GM18517 (cell line): ENCODE results near the gene SSC5D.

Experiments
- ATAC-seq: cut with Tn5 transposase; IDR thresholded peaks from one replicate; pipeline ENCODE4 v1.9.1; 2021; ENCODE audit warnings: mild to moderate bottlenecking, moderate library complexity; ENCODE audit not compliant: unreplicated experiment

SSC5D gene

DNA sequence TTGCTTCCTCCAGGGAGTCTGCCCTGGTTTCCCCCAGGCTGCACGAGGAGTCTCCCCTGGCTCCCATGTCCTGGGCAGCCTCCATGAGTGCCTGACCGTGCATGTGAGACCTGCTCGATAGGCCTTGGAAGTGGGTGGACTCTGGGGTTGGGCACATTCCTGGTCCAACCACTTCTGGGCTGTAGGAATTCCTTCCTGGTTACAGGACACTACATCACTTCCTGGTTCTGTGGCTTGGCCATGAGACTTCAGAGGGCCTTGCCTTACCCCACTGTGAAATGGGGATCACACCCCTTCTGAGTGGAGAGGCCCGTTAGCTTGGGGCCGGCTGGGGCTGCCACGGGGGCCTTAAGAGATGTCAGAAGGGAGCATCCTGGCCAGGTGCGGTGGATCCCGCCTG is 15.8 kb upstream of the SSC5D start:
- ATAC-seq = no peak

DNA sequence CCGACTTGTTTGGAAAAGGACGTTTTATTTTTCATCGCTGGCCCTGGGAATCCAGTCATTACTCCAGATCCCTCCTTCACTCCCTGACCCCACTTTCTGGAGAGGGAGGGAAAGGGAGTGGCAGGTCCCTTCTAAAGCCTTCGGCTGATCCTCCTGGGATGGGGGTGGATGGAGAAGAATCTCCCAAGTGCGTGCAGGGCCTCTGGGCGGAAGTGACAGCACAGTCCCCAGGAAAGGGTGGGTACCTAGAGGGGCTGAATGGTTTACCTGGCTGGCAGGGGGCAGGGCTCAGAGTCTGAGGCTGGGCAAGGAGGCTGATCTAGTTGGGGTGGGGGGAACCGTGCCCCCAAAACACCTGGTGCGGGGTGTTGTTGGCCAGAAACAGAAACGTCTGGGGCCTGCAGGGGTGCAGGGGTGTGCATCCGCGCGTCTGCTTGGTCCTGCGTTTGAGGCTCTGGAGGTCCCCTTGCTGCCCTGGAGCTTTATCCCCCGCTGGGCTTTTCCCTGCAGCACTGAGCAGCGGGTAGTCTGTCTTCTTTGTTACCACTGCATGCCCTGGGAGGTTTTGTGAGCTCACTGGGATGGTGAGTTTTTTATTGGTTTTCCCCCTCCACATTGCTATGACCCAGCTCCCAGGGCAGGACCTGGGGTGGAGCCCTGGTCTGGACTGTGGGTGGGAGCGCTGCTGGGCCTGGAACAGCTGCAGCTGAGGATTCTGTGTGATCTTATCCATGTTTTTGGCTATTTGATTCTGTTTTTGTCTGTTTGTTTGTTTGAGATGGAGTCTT is 14.8 kb upstream of the SSC5D start:
- no peak for ATAC-seq

DNA sequence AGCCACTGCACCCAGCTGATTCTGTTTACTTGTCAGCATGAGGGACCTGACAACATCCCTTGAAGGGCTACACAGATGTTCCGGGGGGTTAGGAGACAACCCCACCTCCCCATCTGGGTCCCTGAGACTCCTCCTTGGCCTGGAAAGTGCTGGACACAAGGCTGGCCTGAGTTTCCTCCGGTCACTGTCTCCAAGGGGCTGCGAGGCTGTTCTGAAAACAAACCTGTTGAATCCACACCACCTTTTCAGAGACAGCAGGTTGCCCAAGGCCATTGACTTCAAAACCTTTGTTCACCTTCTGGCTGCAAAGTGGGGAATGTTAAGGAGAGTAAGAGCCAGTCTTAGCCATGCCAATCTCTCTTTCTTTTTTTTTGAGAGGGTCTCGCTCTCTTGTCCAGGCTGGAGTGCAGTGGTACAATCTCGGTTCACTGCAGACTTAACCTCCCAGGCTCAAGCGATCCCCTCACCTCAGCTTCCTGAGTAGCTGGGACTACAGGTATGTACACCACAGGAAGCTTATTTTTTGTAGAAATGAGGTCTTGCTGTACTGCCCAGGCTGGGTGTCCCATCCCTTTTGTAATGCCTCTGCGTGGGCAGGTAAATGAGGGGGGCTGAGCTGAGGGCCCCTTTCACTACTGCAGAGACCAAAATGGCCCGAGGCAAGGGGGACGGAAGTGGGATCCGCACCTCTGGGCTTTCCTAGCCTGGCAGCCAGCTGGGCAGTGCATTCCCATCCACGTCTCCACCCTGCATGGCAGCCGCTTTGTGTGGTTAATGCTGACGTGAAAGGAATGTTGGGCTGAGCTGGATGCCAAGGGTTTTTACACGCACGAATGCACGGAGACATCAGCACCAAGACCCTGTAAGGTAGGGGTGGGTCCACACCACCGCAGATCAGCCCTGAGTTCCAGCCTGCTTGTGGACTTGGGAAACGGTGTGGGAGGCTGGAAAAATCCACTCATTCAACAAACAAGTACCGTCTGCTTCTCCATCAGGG is 13.7 kb upstream of the SSC5D start:
- no peak for ATAC-seq

DNA sequence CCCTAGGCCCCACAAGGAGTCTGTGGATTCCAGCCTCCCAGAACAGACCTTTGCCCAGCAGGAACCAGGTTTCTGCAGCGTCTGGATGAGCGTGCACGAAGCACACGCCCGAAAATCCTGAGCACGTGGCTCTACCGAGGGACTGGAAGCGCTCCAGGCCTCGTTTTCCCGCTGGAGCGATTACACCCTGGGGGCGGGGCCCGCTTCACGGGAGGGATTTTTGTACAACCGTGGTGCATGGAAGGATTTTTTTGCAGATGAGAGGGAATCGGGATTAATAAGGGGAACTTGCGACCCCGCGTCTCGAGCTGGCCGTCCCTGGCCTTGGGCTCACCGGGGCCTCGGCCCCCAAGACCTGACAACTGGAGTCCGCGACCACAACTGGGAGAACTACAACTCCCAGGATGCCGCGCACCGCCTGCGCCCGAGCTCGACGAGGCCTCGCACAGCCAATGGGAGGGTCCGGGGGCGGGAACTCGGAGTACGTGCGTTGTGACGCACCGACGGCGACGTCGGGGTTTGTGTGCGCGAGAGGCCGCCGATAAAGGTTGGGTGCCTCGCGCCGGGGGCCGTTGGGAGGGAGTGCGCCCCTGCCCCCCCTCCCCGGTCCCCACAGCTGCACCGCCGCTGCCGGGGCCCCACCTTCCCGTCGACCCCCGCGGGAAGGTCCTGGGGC is 12.0 kb upstream of the SSC5D start, which contains the start of gene ZNF628:
TSS of gene ZNF628 (plus strand) at position 518 of the 676 bp plus-strand sequence. CDS start 3,294 bp downstream, outside the sequence.
- ATAC-seq = peak; percentile 79

DNA sequence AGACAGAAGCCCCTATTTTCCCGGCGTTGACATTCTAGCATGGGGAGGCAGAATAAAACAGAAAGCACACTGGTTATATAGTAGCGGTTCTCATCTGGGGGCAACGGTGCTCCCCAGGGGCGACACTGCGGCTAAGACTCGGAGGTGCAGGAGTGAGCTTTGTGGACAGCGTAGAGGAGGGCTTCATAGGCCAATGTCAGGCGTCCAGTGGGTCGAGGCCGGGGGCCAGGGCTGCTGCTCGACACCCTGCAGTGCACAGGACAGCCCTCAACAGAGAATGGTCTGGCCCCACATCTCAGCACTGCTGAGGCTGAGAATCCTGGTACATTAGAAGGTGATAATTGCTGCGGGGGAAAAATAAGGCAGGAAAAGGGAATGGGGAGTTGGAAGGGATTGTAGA is 10.3 kb upstream of the SSC5D start:
- ATAC-seq = no peak

DNA sequence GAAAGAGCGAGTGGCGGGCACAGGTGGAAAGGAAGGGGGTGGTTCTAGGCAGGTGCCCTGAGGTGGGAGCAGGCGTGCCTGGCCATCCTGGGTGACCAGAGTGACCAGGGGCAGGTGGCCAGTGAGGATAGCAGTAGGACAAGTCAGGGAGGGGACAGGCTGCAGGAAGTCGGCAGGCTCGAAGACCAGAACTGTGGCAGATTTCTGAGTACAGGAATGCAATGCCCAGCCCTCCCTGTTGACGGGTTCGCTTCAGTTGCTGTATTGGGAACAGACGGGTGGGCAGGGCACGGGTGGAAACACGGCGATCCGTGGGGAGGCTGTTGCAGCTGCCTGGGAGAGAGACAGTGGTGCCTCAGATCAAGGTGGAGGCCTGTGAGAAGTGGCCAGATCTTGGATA is 9.9 kb upstream of the SSC5D start:
- no peak for ATAC-seq

DNA sequence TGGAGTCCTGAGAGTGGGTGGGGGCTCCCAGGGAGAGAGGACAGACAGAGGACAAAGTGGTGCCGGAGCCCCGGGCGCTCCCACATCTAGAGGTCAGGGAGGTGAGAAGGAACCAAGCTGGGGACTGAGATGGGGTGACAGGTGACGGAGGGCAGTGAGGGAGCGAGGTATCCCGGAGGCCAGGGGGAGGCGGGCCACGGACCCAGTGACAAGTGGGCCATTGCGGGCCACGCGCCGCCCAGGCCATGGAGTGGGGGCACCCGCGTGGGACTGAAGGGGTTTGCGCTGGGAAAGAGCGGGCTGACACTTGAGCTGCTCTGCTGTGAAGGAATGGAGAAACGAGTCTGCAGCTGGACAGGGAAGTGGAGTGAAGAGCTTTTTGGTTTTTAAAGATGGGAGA is 9.2 kb upstream of the SSC5D start:
- ATAC-seq = no peak

DNA sequence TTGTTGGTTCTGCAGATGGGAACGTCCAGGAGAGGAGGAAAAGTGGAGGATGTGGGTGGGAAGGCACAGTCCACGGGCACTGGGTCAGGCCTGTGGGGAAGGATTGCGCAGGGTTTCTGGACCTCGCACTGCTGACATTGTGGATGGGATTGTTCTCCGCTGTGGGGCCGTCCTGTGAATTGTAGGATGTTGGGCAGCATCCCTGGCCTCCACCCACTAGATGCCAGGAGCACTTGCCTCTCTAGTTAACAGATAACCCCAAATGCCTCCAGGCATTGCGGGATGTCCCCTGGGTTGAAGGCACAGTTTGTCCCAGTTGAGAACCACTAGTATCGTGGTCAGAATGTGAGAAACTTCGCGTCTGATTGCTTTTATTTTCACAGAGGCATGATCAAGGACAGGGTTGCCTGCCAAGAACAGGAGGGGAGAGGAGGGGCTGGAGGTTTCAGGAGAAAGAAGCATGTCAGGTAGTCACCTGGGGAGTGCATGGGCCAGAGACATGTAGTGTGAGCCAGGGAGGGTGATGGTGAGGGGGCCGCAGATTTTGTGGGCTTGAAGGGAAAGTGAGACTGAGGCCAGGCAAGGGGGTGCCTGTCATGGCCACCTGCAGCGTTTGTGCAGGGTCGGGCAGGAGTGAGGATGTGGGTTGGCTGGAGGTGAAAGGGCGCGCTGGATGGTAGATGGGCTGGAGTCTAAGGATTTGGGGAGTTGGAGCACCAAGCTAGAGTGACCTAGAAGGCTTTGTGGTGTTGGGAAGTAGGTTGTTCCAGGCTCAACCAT is 8.6 kb upstream of the SSC5D start:
- ATAC-seq = no peak

DNA sequence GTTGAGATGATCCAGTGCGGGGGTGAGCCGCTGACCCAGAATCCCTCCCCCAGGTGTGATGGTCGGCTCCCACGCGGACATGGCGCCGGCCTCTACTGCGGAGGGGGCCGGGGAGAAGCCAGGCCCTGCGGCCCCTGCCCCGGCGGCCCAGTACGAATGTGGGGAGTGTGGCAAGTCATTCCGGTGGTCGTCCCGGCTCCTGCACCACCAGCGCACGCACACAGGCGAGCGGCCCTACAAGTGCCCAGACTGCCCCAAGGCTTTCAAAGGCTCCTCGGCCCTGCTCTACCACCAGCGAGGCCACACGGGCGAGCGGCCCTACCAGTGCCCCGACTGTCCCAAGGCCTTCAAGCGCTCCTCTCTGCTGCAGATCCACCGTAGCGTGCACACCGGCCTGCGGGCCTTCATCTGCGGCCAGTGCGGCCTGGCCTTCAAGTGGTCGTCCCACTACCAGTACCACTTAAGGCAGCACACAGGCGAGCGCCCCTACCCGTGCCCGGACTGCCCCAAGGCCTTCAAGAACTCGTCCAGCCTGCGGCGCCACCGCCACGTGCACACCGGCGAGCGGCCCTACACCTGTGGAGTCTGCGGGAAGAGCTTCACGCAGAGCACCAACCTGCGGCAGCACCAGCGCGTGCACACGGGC is 7.0 kb upstream of the SSC5D start:
- ATAC-seq = no peak

DNA sequence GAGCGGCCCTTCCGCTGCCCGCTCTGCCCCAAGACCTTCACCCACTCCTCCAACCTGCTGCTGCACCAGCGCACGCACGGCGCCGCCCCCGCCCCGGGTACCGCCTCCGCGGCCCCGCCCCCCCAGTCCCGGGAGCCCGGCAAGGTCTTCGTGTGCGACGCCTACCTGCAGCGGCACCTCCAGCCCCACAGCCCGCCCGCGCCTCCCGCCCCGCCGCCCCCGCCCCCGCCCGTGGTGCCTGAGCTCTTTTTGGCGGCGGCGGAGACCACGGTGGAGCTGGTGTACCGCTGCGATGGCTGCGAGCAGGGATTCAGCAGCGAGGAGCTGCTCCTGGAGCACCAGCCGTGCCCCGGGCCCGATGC is 6.5 kb upstream of the SSC5D start:
- no peak for ATAC-seq

DNA sequence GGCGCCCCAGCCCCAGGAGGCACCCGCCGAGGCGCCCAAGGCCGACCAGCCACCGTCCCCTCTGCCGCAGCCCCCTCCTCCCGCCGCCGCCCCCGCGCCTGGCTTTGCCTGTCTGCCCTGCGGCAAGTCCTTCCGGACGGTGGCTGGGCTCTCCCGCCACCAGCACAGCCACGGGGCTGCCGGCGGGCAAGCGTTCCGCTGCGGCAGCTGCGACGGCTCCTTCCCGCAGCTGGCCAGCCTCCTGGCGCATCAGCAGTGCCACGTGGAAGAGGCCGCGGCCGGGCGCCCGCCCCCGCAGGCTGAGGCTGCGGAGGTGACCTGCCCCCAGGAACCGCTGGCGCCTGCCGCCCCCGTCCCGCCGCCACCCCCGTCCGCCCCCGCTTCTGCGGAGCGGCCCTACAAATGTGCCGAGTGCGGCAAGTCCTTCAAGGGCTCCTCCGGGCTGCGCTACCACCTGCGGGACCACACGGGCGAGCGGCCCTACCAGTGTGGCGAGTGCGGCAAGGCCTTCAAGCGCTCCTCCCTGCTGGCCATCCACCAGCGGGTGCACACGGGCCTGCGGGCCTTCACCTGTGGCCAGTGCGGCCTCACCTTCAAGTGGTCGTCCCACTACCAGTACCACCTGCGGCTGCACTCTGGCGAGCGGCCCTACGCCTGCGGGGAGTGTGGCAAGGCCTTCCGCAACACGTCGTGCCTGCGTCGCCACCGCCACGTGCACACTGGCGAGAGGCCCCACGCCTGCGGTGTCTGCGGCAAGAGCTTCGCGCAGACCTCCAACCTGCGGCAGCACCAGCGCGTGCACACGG is 5.9 kb upstream of the SSC5D start:
- no peak for ATAC-seq

DNA sequence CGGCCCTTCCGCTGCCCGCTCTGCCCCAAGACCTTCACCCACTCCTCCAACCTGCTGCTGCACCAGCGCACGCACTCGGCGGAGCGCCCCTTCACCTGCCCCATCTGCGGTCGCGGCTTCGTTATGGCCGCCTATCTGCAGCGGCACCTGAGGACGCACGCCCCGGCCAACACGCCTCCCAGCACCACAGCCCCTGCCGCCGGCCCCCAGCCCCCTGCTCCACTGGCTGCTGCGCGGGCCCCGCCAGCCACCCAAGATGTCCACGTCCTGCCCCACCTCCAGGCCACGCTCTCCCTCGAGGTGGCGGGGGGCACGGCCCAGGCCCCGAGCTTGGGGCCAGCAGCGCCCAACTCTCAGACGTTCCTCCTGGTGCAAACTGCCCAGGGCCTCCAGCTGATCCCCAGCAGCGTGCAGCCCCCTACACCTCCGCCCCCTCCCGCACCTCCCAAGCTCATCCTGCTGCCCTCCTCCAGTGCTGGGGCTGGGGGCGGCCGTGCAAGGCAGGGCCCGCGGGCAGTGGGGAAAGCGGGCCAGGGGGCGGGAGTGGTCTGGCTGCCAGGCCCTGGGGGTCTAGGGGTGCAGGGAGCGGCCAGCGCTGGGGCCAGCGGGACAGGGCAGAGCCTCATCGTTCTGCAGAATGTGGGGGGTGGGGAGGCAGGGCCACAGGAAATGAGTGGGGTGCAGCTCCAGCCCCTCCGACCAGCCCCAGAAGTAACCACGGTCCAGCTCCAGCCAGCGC is 5.1 kb upstream of the SSC5D start:
- ATAC-seq = no peak

DNA sequence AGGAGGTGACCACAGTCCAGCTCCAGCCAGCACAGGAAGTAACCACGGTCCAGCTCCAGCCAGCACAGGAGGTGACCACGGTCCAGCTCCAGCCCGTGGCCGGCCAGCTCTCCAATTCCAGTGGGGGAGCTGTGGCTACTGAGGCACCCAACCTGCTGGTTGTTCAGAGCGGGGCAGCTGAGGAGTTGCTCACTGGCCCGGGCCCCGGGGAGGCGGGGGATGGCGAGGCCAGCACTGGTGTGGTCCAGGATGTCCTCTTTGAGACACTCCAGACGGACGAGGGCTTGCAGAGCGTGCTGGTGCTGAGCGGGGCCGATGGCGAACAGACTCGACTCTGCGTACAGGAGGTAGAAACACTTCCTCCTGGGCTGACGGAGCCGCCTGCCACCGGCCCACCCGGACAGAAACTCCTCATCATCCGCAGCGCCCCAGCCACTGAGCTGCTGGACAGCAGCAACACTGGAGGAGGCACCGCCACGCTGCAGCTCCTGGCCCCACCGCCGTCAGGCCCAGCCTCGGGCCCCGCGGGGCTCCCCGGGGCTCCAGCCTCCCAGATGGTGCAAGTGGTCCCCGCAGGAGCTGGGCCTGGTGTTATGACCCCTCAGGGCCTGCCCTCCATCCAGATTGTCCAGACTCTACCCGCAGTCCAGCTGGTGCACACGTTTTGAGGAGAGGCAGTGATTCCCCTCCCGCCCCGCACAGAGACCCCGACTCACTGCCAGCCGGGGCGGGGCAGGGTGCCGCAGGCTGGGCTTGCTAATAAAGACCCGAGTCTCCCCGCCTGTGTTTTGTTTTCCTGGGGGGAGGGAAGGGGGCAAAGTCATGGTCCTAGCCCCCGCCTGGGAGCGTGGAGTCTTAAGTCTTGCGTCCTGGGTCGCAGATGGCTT is 4.3 kb upstream of the SSC5D start:
- no peak for ATAC-seq

DNA sequence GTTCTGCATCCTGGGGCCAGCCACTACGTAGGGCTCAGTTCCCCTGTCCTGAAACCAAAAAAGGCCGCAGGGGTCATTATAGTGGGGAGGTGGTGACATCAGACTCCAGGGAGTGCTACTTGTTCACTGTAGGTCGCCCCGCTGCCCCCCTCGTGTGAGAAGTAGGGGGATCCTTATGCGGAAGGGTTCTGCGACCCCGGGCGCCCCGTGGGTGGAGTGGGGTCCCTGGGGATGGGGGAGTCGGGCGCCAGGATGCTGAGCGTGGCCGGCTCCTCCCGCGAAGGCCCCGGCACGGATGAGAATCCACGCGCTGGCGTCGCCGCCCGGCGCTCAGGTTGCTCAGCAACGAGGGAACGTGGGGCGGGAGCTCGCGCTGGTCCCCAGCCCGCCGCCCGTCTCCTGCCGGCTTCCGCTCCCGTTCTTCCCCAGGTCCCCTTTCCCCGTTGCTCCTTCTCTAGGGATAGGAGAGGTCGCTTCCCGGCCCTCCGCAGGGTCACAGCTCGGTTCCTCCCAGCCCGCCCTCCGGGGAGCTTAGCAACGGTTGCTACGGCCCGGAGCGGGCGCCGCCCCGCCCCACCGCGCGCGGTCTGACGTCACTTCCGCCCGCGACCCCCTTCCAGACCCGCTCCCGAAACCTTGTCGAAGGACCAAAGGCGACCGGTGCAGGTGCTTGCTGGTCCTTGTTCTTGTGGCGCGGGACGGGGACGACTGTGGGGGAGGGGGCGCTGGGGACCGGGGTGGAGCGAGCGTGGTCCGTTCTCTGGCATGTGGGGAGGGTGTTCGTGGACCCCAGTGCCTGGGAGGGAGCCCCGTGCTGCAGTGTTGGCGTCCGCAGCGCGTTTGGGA is 3.4 kb upstream of the SSC5D start, which contains the start of gene NAT14:
TSS of gene NAT14 (plus strand) at position 596 of the 846 bp plus-strand sequence. CDS start 521 bp downstream, outside the sequence.
- no peak for ATAC-seq

DNA sequence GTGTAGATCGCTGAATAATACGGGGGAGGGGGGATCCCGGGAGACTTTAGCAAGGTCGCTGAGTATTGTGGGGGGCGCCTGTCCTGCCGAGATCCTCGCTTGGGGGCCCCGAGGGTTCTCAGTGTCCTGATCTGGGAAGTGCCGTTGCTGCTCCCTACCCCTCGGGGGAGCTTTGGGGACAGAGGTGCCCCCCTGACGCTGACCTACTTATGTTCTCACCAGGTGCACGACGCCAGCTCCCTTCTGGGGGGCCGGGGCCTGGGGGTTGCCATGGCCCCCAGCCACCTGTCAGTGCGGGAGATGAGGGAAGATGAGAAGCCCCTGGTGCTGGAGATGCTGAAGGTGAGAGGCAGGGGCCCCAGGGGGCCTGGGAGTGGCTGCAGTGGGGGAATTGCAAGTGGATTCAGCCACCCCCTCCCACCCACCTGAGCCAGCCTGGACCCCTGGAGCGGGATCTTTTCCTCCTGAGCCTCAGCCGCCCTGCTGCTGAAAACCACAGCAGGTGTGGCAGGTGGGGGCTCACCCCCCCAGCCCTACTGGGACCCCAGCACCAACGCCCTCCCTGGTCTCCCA is 2.7 kb upstream of the SSC5D start:
- no peak for ATAC-seq
